HL-60 (cell line): ENCODE results near the gene VWA8.

ENCODE experiments used
- DNase-seq, 2 experiments: peaks; one replicate each; pipeline ENCODE4 v3.0.0-alpha.2; 2010 to 2020; ENCODE audit warnings: low read depth in 1 of 2, low spot score in 1 of 2
- H3K27ac ChIP-seq: fragments of 250-450 bp; sonication (Bioruptor Pico); replicated peaks from 2 replicates; pipeline ENCODE4 v1.5.1; 2020; ENCODE audit warnings: mild to moderate bottlenecking, moderate library complexity
- H3K27me3 ChIP-seq: fragments of 250-450 bp; sonication (Bioruptor Pico); 2 replicates; pipeline ENCODE4 v1.5.1; 2021; ENCODE audit warnings: mild to moderate bottlenecking, moderate library complexity; ENCODE audit not compliant: insufficient read depth, poor library complexity, severe bottlenecking
- H3K4me3 ChIP-seq: replicated peaks from 2 replicates; pipeline ENCODE4 v1.5.1; 2011; ENCODE audit warnings: mild to moderate bottlenecking, control low read depth, low read length; ENCODE audit not compliant: insufficient read depth
- CTCF ChIP-seq: IDR thresholded peaks from one replicate; pipeline ENCODE4 v1.5.1; 2011; ENCODE audit warnings: low read length, control low read depth, inconsistent platforms; ENCODE audit not compliant: insufficient read depth
- GABPA ChIP-seq: IDR thresholded peaks from 2 replicates; pipeline ENCODE4 v1.6.1; 2012; ENCODE audit warnings: low read depth
- POLR2AphosphoS5 ChIP-seq: IDR thresholded peaks from 2 replicates; pipeline ENCODE4 v1.6.1; 2012; ENCODE audit warnings: low read depth
- REST ChIP-seq: IDR thresholded peaks from 2 replicates; pipeline ENCODE4 v1.6.1; 2012; ENCODE audit warnings: low read depth; ENCODE audit not compliant: insufficient replicate concordance
- SPI1 ChIP-seq: IDR thresholded peaks from 2 replicates; pipeline ENCODE4 v1.6.1; 2012; ENCODE audit warnings: low read depth, mild to moderate bottlenecking, borderline replicate concordance

Gene VWA8

GRCh38 chr13:41670873-41671443, 290.0 kb downstream of the VWA8 start:
- TF ChIP-seq REST (no peak), SPI1 (no peak), POLR2AphosphoS5 (no peak), CTCF (no peak), GABPA (no peak)
- Histone ChIP-seq H3K4me3 (no peak overlapping the region), H3K27me3 (no peaks in the 10 kb centered on the region), H3K27ac (no peak overlapping the region)
- no peak for DNase-seq

GRCh38 chr13:41668130-41668757, 292.7 kb downstream of the VWA8 start:
- Histone ChIP-seq H3K27me3 (no peaks in the 10 kb centered on the region), H3K4me3 (no peak overlapping the region), H3K27ac (no peak overlapping the region)
- DNase-seq, result peak; percentile 54 to 87
- no peak for TF ChIP-seq GABPA
- TF ChIP-seq CTCF, result peak; percentile 56

GRCh38 chr13:41666644-41667043, 294.3 kb downstream of the VWA8 start:
- H3K4me3 ChIP-seq, result no peak overlapping the region
- no peak for DNase-seq
- TF ChIP-seq SPI1 (no peak), CTCF (no peak), REST (no peak), GABPA (no peak), POLR2AphosphoS5 (no peak)
- H3K27me3 ChIP-seq, result no peaks in the 10 kb centered on the region
- no peak overlapping the region for H3K27ac ChIP-seq

GRCh38 chr13:41660411-41660810, 300.5 kb downstream of the VWA8 start:
- no peak overlapping the region for H3K27ac ChIP-seq
- no peak overlapping the region for H3K4me3 ChIP-seq
- TF ChIP-seq SPI1 (no peak), CTCF (no peak), REST (no peak), GABPA (no peak), POLR2AphosphoS5 (no peak)
- DNase-seq, result no peak
- no peaks in the 10 kb centered on the region for H3K27me3 ChIP-seq
